T-helper 1 cell treated with Interleukin-12 subunit alpha and Interleukin-12 subunit beta and Interleukin-4 antibody, amounts not matched to agents 30 μg/mL and 1 μg/mL, for 36 hours (primary cell): ENCODE measurements around the gene TCF7L1.

Source experiments
- H3K27ac Mint-ChIP-seq: one replicate; pipeline ENCODE4 v1.8.0; 2021; ENCODE audit warnings: mild to moderate bottlenecking, mixed read lengths
- H3K27me3 Mint-ChIP-seq: one replicate; pipeline ENCODE4 v1.8.0; 2021; ENCODE audit warnings: low read depth, mixed read lengths
- H3K36me3 Mint-ChIP-seq: one replicate; pipeline ENCODE4 v1.8.0; 2021; ENCODE audit warnings: low read depth, mixed read lengths
- H3K4me1 Mint-ChIP-seq: one replicate; pipeline ENCODE4 v1.8.0; 2021; ENCODE audit warnings: low read depth, mixed read lengths
- H3K4me3 Mint-ChIP-seq: one replicate; pipeline ENCODE4 v1.8.0; 2021; ENCODE audit warnings: mild to moderate bottlenecking, moderate library complexity, mixed read lengths
- H3K9me3 Mint-ChIP-seq: one replicate; pipeline ENCODE4 v1.8.0; 2021; ENCODE audit warnings: mixed read lengths

TCF7L1 gene

GRCh38 chr2:85179541-85179940 is 46.3 kb downstream of the TCF7L1 start:
- Mint-ChIP-seq H3K27ac (no peak overlapping the region), H3K36me3 (no peaks in the 10 kb centered on the region), H3K4me1 (peaks cover 5% of the 10 kb centered on the region), H3K9me3 (no peaks in the 10 kb centered on the region), H3K4me3 (no peak overlapping the region), H3K27me3 (peaks cover 13% of the 10 kb centered on the region)

- Mint-ChIP-seq H3K27me3 (peaks cover 13% of the 10 kb centered on the region), H3K4me3 (no peak overlapping the region), H3K27ac (no peak overlapping the region), H3K9me3 (no peaks in the 10 kb centered on the region), H3K36me3 (no peaks in the 10 kb centered on the region), H3K4me1 (peaks cover 5% of the 10 kb centered on the region)
Observed at GRCh38 chr2:85180322-85181133, 47.3 kb downstream of the TCF7L1 start.

- H3K27me3 Mint-ChIP-seq: peaks cover 8% of the 10 kb centered on the region
- H3K9me3 Mint-ChIP-seq: no peaks in the 10 kb centered on the region
- no peak overlapping the region for H3K27ac Mint-ChIP-seq
- no peak overlapping the region for H3K4me3 Mint-ChIP-seq
- peaks cover 5% of the 10 kb centered on the region for H3K4me1 Mint-ChIP-seq
- H3K36me3 Mint-ChIP-seq: no peaks in the 10 kb centered on the region
Observed at GRCh38 chr2:85181134-85181631, 48.0 kb downstream of the TCF7L1 start.

- Mint-ChIP-seq H3K4me3 (no peak overlapping the region), H3K9me3 (no peaks in the 10 kb centered on the region), H3K4me1 (peaks cover 5% of the 10 kb centered on the region), H3K27me3 (peaks cover 9% of the 10 kb centered on the region), H3K36me3 (no peaks in the 10 kb centered on the region), H3K27ac (no peak overlapping the region)
Observed at GRCh38 chr2:85181844-85182456, 48.8 kb downstream of the TCF7L1 start.

DNA sequence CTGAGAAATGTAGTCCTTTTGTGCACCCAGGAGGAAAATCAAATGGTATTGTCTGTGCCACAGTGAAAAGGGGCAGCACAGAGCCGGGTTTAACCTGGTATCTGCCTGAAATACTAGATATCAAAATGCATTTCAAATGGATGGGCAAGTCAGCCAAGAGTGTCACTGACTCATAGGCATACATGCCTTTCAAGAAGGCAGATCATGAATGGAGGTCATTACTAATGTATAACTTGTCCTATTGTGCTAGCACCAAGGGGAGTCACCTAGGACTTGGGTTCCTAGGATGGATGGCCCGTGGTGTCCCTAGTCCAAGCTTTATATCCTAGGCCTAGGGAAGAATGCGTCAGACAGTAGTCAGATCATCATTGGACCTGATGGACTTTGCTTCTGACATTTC is 49.9 kb downstream of the TCF7L1 start:
- Mint-ChIP-seq H3K27me3 (peaks cover 20% of the 10 kb centered on the region), H3K4me3 (no peak overlapping the region), H3K9me3 (no peaks in the 10 kb centered on the region), H3K4me1 (peaks cover 1% of the 10 kb centered on the region), H3K27ac (no peak overlapping the region), H3K36me3 (no peaks in the 10 kb centered on the region)

DNA sequence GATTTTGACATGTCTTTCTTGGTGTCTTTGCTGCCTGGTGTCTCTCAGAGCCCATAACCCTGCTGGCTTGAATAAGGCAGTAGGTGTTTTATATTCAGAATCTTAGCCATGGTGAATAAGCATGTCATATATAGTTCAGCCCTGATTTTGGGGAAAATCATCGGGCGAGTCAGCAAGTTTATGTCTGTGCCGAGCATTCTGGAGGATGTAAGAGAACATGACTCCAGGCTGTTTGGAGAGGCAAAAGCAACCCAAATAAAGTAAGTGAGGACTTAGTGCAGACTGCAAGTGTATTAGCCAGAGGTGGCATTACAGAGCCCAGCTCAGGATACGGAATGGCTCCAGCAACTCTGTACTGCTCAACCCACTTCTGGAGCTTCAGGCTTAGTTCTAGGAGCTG is 50.3 kb downstream of the TCF7L1 start:
- Mint-ChIP-seq H3K4me3 (no peak overlapping the region), H3K4me1 (no peaks in the 10 kb centered on the region), H3K27me3 (peaks cover 21% of the 10 kb centered on the region), H3K27ac (no peak overlapping the region), H3K9me3 (no peaks in the 10 kb centered on the region), H3K36me3 (no peaks in the 10 kb centered on the region)

- no peak overlapping the region for H3K4me3 Mint-ChIP-seq
- H3K4me1 Mint-ChIP-seq: no peaks in the 10 kb centered on the region
- peaks cover 21% of the 10 kb centered on the region for H3K27me3 Mint-ChIP-seq
- no peaks in the 10 kb centered on the region for H3K9me3 Mint-ChIP-seq
- H3K36me3 Mint-ChIP-seq: no peaks in the 10 kb centered on the region
- H3K27ac Mint-ChIP-seq: no peak overlapping the region
Observed at GRCh38 chr2:85184231-85184630, 51.0 kb downstream of the TCF7L1 start.

DNA sequence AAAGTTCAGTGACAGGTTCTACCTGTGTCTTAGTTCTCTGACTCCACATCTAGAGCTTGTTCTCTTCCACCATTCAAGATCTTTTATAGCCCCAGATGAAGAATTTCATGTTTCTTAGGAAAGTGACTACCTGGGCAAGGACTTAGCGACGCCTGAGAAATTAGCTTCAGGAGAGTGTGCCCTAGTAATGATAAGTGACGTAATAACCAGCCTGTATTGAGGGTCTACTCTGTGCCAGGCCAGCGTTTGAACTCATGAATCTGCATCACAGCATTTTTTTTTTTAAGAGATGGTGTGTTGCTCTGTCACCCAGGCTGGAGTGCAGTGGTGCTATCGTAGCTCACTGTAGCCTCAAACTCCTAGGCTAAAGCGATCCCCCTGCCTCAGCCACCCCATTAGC is 51.8 kb downstream of the TCF7L1 start:
- no peak overlapping the region for H3K27ac Mint-ChIP-seq
- H3K4me3 Mint-ChIP-seq: no peak overlapping the region
- no peaks in the 10 kb centered on the region for H3K36me3 Mint-ChIP-seq
- H3K9me3 Mint-ChIP-seq: no peaks in the 10 kb centered on the region
- H3K27me3 Mint-ChIP-seq: peaks cover 21% of the 10 kb centered on the region
- H3K4me1 Mint-ChIP-seq: no peaks in the 10 kb centered on the region

- H3K9me3 Mint-ChIP-seq: no peaks in the 10 kb centered on the region
- H3K27me3 Mint-ChIP-seq: peaks cover 21% of the 10 kb centered on the region
- H3K4me1 Mint-ChIP-seq: no peaks in the 10 kb centered on the region
- no peaks in the 10 kb centered on the region for H3K36me3 Mint-ChIP-seq
- H3K4me3 Mint-ChIP-seq: no peak overlapping the region
- H3K27ac Mint-ChIP-seq: no peak overlapping the region
Observed at GRCh38 chr2:85185431-85185940, 52.3 kb downstream of the TCF7L1 start.

GRCh38 chr2:85187069-85187468 is 53.9 kb downstream of the TCF7L1 start:
- no peak overlapping the region for H3K4me3 Mint-ChIP-seq
- H3K27me3 Mint-ChIP-seq: peaks cover 18% of the 10 kb centered on the region
- H3K36me3 Mint-ChIP-seq: no peaks in the 10 kb centered on the region
- H3K4me1 Mint-ChIP-seq: no peaks in the 10 kb centered on the region
- no peaks in the 10 kb centered on the region for H3K9me3 Mint-ChIP-seq
- H3K27ac Mint-ChIP-seq: no peak overlapping the region

GRCh38 chr2:85188852-85189251 is 55.7 kb downstream of the TCF7L1 start:
- no peak overlapping the region for H3K27ac Mint-ChIP-seq
- no peak overlapping the region for H3K4me3 Mint-ChIP-seq
- no peaks in the 10 kb centered on the region for H3K4me1 Mint-ChIP-seq
- H3K36me3 Mint-ChIP-seq: no peaks in the 10 kb centered on the region
- peaks cover 18% of the 10 kb centered on the region for H3K27me3 Mint-ChIP-seq
- no peaks in the 10 kb centered on the region for H3K9me3 Mint-ChIP-seq

DNA sequence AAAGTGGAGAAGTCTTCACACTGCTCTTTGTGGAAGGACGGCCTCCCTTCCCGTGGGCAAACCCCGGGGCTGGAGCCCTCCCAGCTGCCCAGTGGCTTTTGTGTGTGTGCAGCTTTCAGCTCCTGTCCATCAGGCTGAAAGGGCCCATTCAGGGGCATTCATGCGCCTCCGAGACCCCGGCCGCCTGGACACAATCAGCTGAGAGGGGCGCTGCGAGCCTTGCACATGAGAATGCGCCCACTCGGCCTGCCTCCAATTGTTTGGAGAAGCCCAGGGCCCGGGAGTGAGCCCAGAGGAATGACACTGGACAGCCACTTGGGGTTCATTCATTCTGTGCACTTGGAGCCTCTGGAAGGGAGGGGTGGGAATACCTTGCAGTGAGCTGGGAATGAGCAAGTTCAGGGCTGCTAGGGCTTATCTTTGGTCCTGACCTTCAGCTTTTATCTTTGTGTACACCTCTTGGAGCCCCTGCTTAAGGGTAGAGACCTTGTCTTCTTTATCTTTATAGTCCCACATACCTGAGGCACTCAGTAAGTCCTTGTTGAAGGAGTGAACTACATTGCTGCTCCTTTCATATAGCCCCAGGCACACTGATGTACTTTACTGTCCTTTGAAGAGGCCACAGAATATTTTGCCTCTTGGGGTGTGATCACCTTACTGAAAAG is 56.5 kb downstream of the TCF7L1 start:
- H3K27me3 Mint-ChIP-seq: peaks cover 18% of the 10 kb centered on the region
- H3K4me3 Mint-ChIP-seq: no peak overlapping the region
- H3K9me3 Mint-ChIP-seq: no peaks in the 10 kb centered on the region
- H3K4me1 Mint-ChIP-seq: no peaks in the 10 kb centered on the region
- no peaks in the 10 kb centered on the region for H3K36me3 Mint-ChIP-seq
- no peak overlapping the region for H3K27ac Mint-ChIP-seq

DNA sequence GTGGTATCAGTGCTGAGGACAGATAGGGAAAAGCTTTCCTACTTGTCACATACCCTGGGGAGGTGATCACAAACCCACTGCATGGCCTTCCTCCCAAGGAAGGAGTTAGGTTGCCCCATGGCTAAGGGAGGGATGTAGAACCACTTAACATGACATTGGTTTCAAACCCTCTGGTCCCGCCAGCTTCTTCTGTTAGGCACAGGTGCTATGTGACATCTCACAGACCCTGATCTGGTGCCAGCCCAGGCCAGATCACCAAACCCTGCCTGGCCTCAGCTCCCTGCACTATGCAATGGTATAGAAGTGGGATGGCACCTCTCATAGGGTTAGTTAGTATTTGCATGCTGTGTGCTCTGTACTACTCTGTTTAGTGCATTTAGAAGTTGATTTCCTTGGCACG is 58.0 kb downstream of the TCF7L1 start:
- Mint-ChIP-seq H3K9me3 (no peaks in the 10 kb centered on the region), H3K4me1 (no peaks in the 10 kb centered on the region), H3K4me3 (no peak overlapping the region), H3K36me3 (no peaks in the 10 kb centered on the region), H3K27me3 (peaks cover 18% of the 10 kb centered on the region), H3K27ac (no peak overlapping the region)

- H3K4me3 Mint-ChIP-seq: no peak overlapping the region
- no peak overlapping the region for H3K27ac Mint-ChIP-seq
- no peaks in the 10 kb centered on the region for H3K4me1 Mint-ChIP-seq
- no peaks in the 10 kb centered on the region for H3K36me3 Mint-ChIP-seq
- no peaks in the 10 kb centered on the region for H3K9me3 Mint-ChIP-seq
- peaks cover 6% of the 10 kb centered on the region for H3K27me3 Mint-ChIP-seq
Observed at GRCh38 chr2:85194780-85195480, 61.7 kb downstream of the TCF7L1 start.
